MM.1S (cell line): ENCODE data around the gene FAXDC2.

Experiments used
- DNase-seq: peaks from one replicate; pipeline ENCODE4 v3.0.0-alpha.2; 2015
- H2AFZ ChIP-seq: fragments of 300-600 bp; sonication (generic); 2 replicates; pipeline ENCODE4 v1.6.0; 2016; ENCODE audit warnings: antibody characterized with exemption, low read length
- H3F3A ChIP-seq: fragments of 300-600 bp; sonication (generic); 2 replicates; pipeline ENCODE4 v1.6.1; 2016; ENCODE audit warnings: mild to moderate bottlenecking, antibody characterized with exemption, low read length, moderate library complexity, mixed read lengths; ENCODE audit not compliant: insufficient read depth
- H3K27ac ChIP-seq: fragments of 300-600 bp; sonication (generic); 2 replicates; pipeline ENCODE4 v1.5.1; 2016; ENCODE audit warnings: mild to moderate bottlenecking, low read length
- H3K27me3 ChIP-seq: fragments of 300-600 bp; sonication (generic); replicated peaks from 2 replicates; pipeline ENCODE4 v1.6.0; 2016; ENCODE audit warnings: low read length; ENCODE audit not compliant: insufficient read depth
- H3K36me3 ChIP-seq: fragments of 300-600 bp; sonication (generic); replicated peaks from 2 replicates; pipeline ENCODE4 v1.6.1; 2016; ENCODE audit warnings: mild to moderate bottlenecking, low read length, mixed read lengths; ENCODE audit not compliant: insufficient read depth
- H3K4me1 ChIP-seq: fragments of 300-600 bp; sonication (generic); 2 replicates; pipeline ENCODE4 v1.6.1; 2016; ENCODE audit warnings: low read length, mixed read lengths
- H3K4me2 ChIP-seq: fragments of 300-600 bp; sonication (generic); 2 replicates; pipeline ENCODE4 v1.6.0; 2016; ENCODE audit warnings: low read depth, low read length
- H3K4me3 ChIP-seq: fragments of 300-600 bp; sonication (generic); 2 replicates; pipeline ENCODE4 v1.5.1; 2016; ENCODE audit warnings: low read length, mixed read lengths
- H3K79me2 ChIP-seq: fragments of 300-600 bp; sonication (generic); 2 replicates; pipeline ENCODE4 v1.6.1; 2016; ENCODE audit warnings: mixed run types, low read length, mixed read lengths
- H3K9ac ChIP-seq: fragments of 300-600 bp; sonication (generic); 2 replicates; pipeline ENCODE4 v1.6.1; 2016; ENCODE audit warnings: low read length, mixed read lengths
- H3K9me2 ChIP-seq: fragments of 300-600 bp; sonication (generic); replicated peaks from 2 replicates; pipeline ENCODE4 v1.6.1; 2016; ENCODE audit warnings: mild to moderate bottlenecking, low read length, mixed read lengths; ENCODE audit not compliant: insufficient read depth
- H3K9me3 ChIP-seq: fragments of 300-600 bp; sonication (generic); replicated peaks from 2 replicates; pipeline ENCODE4 v1.6.1; 2016; ENCODE audit warnings: mild to moderate bottlenecking, low read length, mixed read lengths; ENCODE audit not compliant: insufficient read depth
- H4K20me1 ChIP-seq: fragments of 300-600 bp; sonication (generic); 2 replicates; pipeline ENCODE4 v1.6.1; 2016; ENCODE audit warnings: mild to moderate bottlenecking, low read length, moderate library complexity, mixed read lengths; ENCODE audit not compliant: insufficient read depth
- CTCF ChIP-seq: fragments of 300-600 bp; sonication (generic); IDR thresholded peaks from 2 replicates; pipeline ENCODE4 v1.5.1; 2016; ENCODE audit warnings: antibody characterized with exemption, low read length, mixed read lengths
- EZH2 ChIP-seq: fragments of 300-600 bp; sonication (generic); optimal IDR thresholded peaks from 2 replicates; pipeline ENCODE3; 2017; ENCODE audit warnings: low read depth, mild to moderate bottlenecking, antibody characterized with exemption, low read length, mixed read lengths
- EZH2phosphoT487 ChIP-seq: fragments of 300-600 bp; sonication (generic); IDR thresholded peaks from 2 replicates; pipeline ENCODE4 v1.6.1; 2018; ENCODE audit warnings: antibody characterized with exemption, low read length

FAXDC2 gene

GRCh38 chr5:154780128-154780527 is 70.3 kb downstream of the FAXDC2 start:
- H3K36me3 ChIP-seq: no peaks in the 10 kb centered on the region
- peaks cover 100% of the 10 kb centered on the region for H3K79me2 ChIP-seq
- DNase-seq: no peak
- H3K9me2 ChIP-seq: no peaks in the 10 kb centered on the region
- H3K9me3 ChIP-seq: no peaks in the 10 kb centered on the region
- H3K9ac ChIP-seq: no peak overlapping the region
- H3K4me3 ChIP-seq: no peak overlapping the region
- no peak overlapping the region for H3K4me2 ChIP-seq
- H4K20me1 ChIP-seq: peaks cover 43% of the 10 kb centered on the region
- no peak overlapping the region for H2AFZ ChIP-seq
- TF ChIP-seq EZH2 (no peak), CTCF (no peak), EZH2phosphoT487 (no peak)
- H3K27ac ChIP-seq: no peak overlapping the region
- H3F3A ChIP-seq: peaks cover 11% of the 10 kb centered on the region; the same call in 1 of the 2 replicates
- no peaks in the 10 kb centered on the region for H3K27me3 ChIP-seq
- H3K4me1 ChIP-seq: peaks cover 32% of the 10 kb centered on the region

- Histone ChIP-seq H3K4me3 (no peak overlapping the region), H3K4me1 (peaks cover 32% of the 10 kb centered on the region), H2AFZ (no peak overlapping the region), H4K20me1 (peaks cover 53% of the 10 kb centered on the region), H3K27me3 (no peaks in the 10 kb centered on the region), H3K79me2 (peaks cover 100% of the 10 kb centered on the region), H3K9me3 (no peaks in the 10 kb centered on the region), H3K27ac (no peak overlapping the region), H3K4me2 (no peak overlapping the region), H3K9ac (no peak overlapping the region), H3K9me2 (no peaks in the 10 kb centered on the region), H3K36me3 (no peaks in the 10 kb centered on the region), H3F3A (peaks cover 11% of the 10 kb centered on the region; the same call in 1 of the 2 replicates)
- no peak for DNase-seq
- TF ChIP-seq EZH2phosphoT487 (no peak), CTCF (no peak)
Measured at GRCh38 chr5:154779105-154779504, 71.3 kb downstream of the FAXDC2 start.

- no peak overlapping the region for H3K4me3 ChIP-seq
- H3K4me2 ChIP-seq: no peak overlapping the region
- H4K20me1 ChIP-seq: peaks cover 53% of the 10 kb centered on the region
- peaks cover 100% of the 10 kb centered on the region for H3K79me2 ChIP-seq
- peaks cover 31% of the 10 kb centered on the region for H3K4me1 ChIP-seq
- H2AFZ ChIP-seq: no peak overlapping the region
- H3F3A ChIP-seq: peaks cover 11% of the 10 kb centered on the region; the same call in 1 of the 2 replicates
- no peaks in the 10 kb centered on the region for H3K36me3 ChIP-seq
- TF ChIP-seq CTCF (no peak), EZH2phosphoT487 (no peak), EZH2 (no peak)
- H3K9me3 ChIP-seq: no peaks in the 10 kb centered on the region
- DNase-seq: no peak
- no peak overlapping the region for H3K27ac ChIP-seq
- H3K27me3 ChIP-seq: no peaks in the 10 kb centered on the region
- no peaks in the 10 kb centered on the region for H3K9me2 ChIP-seq
- no peak overlapping the region for H3K9ac ChIP-seq
Measured at GRCh38 chr5:154778534-154778933, 71.9 kb downstream of the FAXDC2 start.
